GM23338 (cell line): ENCODE measurements around the gene TBX10. TPM values are rescaled to one million over a fixed set of nuclear protein-coding genes. Genes with fewer than 3 reads are reported as not detected.
A peak's percentile ranks its signal among the peaks of the same experiment; 100 is the strongest.
"Not testable (repeated sequence)": the region's sequence is repeated elsewhere in the genome, so short reads cannot be mapped to it uniquely, and the experiment has no call there.

ENCODE experiments used
- ATAC-seq: fragments of 200-7000 bp; cut with Tn5 transposase; 3 replicates; pipeline ENCODE4 v1.9.1; 2020
- DNase-seq: peaks from one replicate; pipeline ENCODE4 v3.0.0-alpha.2; 2015; ENCODE audit warnings: low spot score
- H2AFZ ChIP-seq: fragments of 200-600 bp; sonication (generic); 2 replicates; pipeline ENCODE4 v1.8.0; 2016; ENCODE audit warnings: antibody characterized with exemption, mild to moderate bottlenecking, moderate library complexity
- H3F3A ChIP-seq: fragments of 200-600 bp; sonication (generic); replicated peaks from 2 replicates; pipeline ENCODE4 v1.8.0; 2017; ENCODE audit warnings: antibody characterized with exemption, mixed run types, low read depth
- H3K27ac ChIP-seq: fragments of 200-600 bp; sonication (generic); 2 replicates; pipeline ENCODE4 v1.6.1; 2016; ENCODE audit warnings: low read depth
- H3K27me3 ChIP-seq: fragments of 200-600 bp; sonication (generic); 2 replicates; pipeline ENCODE4 v1.8.0; 2016; ENCODE audit warnings: mild to moderate bottlenecking, mixed run types, moderate library complexity; ENCODE audit not compliant: insufficient read depth
- H3K36me3 ChIP-seq: fragments of 200-600 bp; sonication (generic); 2 replicates; pipeline ENCODE4 v1.8.0; 2016; ENCODE audit warnings: mild to moderate bottlenecking; ENCODE audit not compliant: insufficient read depth
- H3K4me1 ChIP-seq: fragments of 200-600 bp; sonication (generic); 2 replicates; pipeline ENCODE4 v1.8.0; 2016; ENCODE audit warnings: mild to moderate bottlenecking, moderate library complexity; ENCODE audit not compliant: insufficient read depth
- H3K4me2 ChIP-seq: fragments of 200-600 bp; sonication (generic); 2 replicates; pipeline ENCODE4 v1.7.1; 2017; ENCODE audit warnings: mixed run types
- H3K4me3 ChIP-seq: fragments of 200-600 bp; sonication (generic); 2 replicates; pipeline ENCODE4 v1.6.1; 2016; ENCODE audit warnings: mixed run types
- H3K79me2 ChIP-seq: fragments of 200-600 bp; sonication (generic); replicated peaks from 2 replicates; pipeline ENCODE4 v1.8.0; 2017; ENCODE audit warnings: mild to moderate bottlenecking; ENCODE audit not compliant: insufficient read depth
- H3K9me2 ChIP-seq: fragments of 200-600 bp; sonication (generic); 2 replicates; pipeline ENCODE4 v1.8.0; 2017; ENCODE audit not compliant: insufficient read depth
- H4K20me1 ChIP-seq: fragments of 200-600 bp; sonication (generic); replicated peaks from 2 replicates; pipeline ENCODE4 v1.8.0; 2017; ENCODE audit warnings: mild to moderate bottlenecking; ENCODE audit not compliant: insufficient read depth
- H3K27ac Mint-ChIP-seq: 2 replicates; pipeline ENCODE4 v1.8.0; 2020; ENCODE audit warnings: inconsistent platforms, mild to moderate bottlenecking, moderate library complexity, mixed read lengths
- H3K27me3 Mint-ChIP-seq: 3 replicates; pipeline ENCODE4 v1.8.0; 2022; ENCODE audit warnings: low read depth, mild to moderate bottlenecking, moderate library complexity, mixed read lengths, inconsistent platforms; ENCODE audit not compliant: insufficient read depth, poor library complexity
- H3K36me3 Mint-ChIP-seq: 3 replicates; pipeline ENCODE4 v1.8.0; 2021; ENCODE audit warnings: low read depth, mild to moderate bottlenecking, inconsistent platforms, moderate library complexity, mixed read lengths
- H3K4me1 Mint-ChIP-seq: 3 replicates; pipeline ENCODE4 v1.8.0; 2020; ENCODE audit warnings: mild to moderate bottlenecking, inconsistent platforms, mixed read lengths
- H3K4me3 Mint-ChIP-seq: 3 replicates; pipeline ENCODE4 v1.8.0; 2021; ENCODE audit warnings: moderate library complexity, mild to moderate bottlenecking, inconsistent platforms, mixed read lengths
- H3K9me3 Mint-ChIP-seq: 3 replicates; pipeline ENCODE4 v1.8.0; 2020; ENCODE audit warnings: moderate library complexity, mild to moderate bottlenecking, inconsistent platforms, mixed read lengths
- CREB1 ChIP-seq: fragments of 250-450 bp; sonication (Bioruptor Pico); IDR thresholded peaks from 2 replicates; pipeline ENCODE4 v1.5.0; 2020; ENCODE audit warnings: low read depth, mild to moderate bottlenecking, moderate library complexity
- CTCF ChIP-seq, 2 experiments: fragments of 200-600 bp in 1 of 2; sonication (generic) in 1 of 2; conservative IDR thresholded peaks; 2 replicates each; pipeline versions ENCODE4 v1.5.1 to v1.6.1; 2016 to 2017; ENCODE audit warnings: antibody characterized with exemption in 2 of 2, low read depth in 2 of 2, mild to moderate bottlenecking in 2 of 2, moderate library complexity in 1 of 2
- ETS1 ChIP-seq: IDR thresholded peaks from 2 replicates; pipeline ENCODE4 v1.6.1; 2016; ENCODE audit warnings: antibody characterized with exemption
- EZH2 ChIP-seq: fragments of 200-600 bp; sonication (generic); IDR thresholded peaks from one replicate; pipeline ENCODE4 v1.8.0; 2017; ENCODE audit warnings: antibody characterized with exemption, mild to moderate bottlenecking, low read depth; ENCODE audit not compliant: unreplicated experiment
- EZH2phosphoT487 ChIP-seq: fragments of 200-600 bp; sonication (generic); IDR thresholded peaks from one replicate; pipeline ENCODE4 v1.8.1; 2018; ENCODE audit warnings: antibody characterized with exemption; ENCODE audit not compliant: unreplicated experiment
- JUNB ChIP-seq: IDR thresholded peaks from one replicate; pipeline ENCODE4 v1.6.1; 2016; ENCODE audit warnings: antibody characterized with exemption; ENCODE audit not compliant: unreplicated experiment
- NANOG ChIP-seq: IDR thresholded peaks from 2 replicates; pipeline ENCODE4 v1.6.1; 2016; ENCODE audit warnings: antibody characterized with exemption, borderline replicate concordance
- POLR2AphosphoS5 ChIP-seq: IDR thresholded peaks from 2 replicates; pipeline ENCODE4 v1.6.1; 2016; ENCODE audit warnings: antibody characterized with exemption, low read depth
- REST ChIP-seq: IDR thresholded peaks from one replicate; pipeline ENCODE4 v1.6.1; 2018; ENCODE audit warnings: antibody characterized with exemption; ENCODE audit not compliant: unreplicated experiment
- STAT1 ChIP-seq: IDR thresholded peaks from one replicate; pipeline ENCODE4 v1.6.1; 2016; ENCODE audit warnings: antibody characterized with exemption; ENCODE audit not compliant: unreplicated experiment
- ZNF114 ChIP-seq: fragments of 250-450 bp; sonication (Bioruptor Pico); IDR thresholded peaks from 2 replicates; pipeline ENCODE4 v1.5.0; 2020; ENCODE audit warnings: mild to moderate bottlenecking, moderate library complexity
- ZNF331 ChIP-seq: fragments of 250-450 bp; sonication (Bioruptor Pico); IDR thresholded peaks from 2 replicates; pipeline ENCODE4 v1.5.0; 2020; ENCODE audit warnings: low read depth, mild to moderate bottlenecking, moderate library complexity
- polyA plus RNA-seq: library from polyadenylated mRNA; unstranded; fragments of >200 nt; fragmentation: Nextera tagmentation; extraction: Ambion mirVana; gene quantifications from 2 replicates; pipeline ENCODE4 v1.2.1, GENCODE V29; 2016
- total RNA-seq: library from RNA; depleted of rRNA; stranded (reverse); fragments of >200 nt; shearing (Covaris generic); gene quantifications from 2 replicates; pipeline ENCODE4 v1.2.3, GENCODE V29; 2014

TBX10 gene
- total and polyA plus RNA-seq, 2 experiments from 2014 or later, result 0.10 TPM; not detected in 1

GRCh38 chr11:67682126-67683034 is 42.8 kb upstream of the TBX10 start:
- ATAC-seq, H3K27me3 Mint-ChIP-seq, H3K27ac Mint-ChIP-seq, H3K27me3 ChIP-seq, H2AFZ ChIP-seq, H3K4me2 ChIP-seq, H3K4me3 ChIP-seq, H3F3A ChIP-seq, H3K27ac ChIP-seq, H3K36me3 Mint-ChIP-seq, H4K20me1 ChIP-seq, H3K4me1 ChIP-seq, H3K9me2 ChIP-seq, DNase-seq, H3K9me3 Mint-ChIP-seq, H3K36me3 ChIP-seq, H3K4me3 Mint-ChIP-seq, H3K79me2 ChIP-seq: not testable (repeated sequence)
- H3K4me1 Mint-ChIP-seq, result peaks cover 22% of the 10 kb centered on the region; the same call in 2 of the 3 replicates

GRCh38 chr11:67680696-67681470 is 41.3 kb upstream of the TBX10 start:
- no peaks in the 10 kb centered on the region for H3K36me3 ChIP-seq
- no peak for DNase-seq
- H4K20me1 ChIP-seq, result no peaks in the 10 kb centered on the region
- H3K4me3 ChIP-seq, result no peak overlapping the region
- ATAC-seq, result no peak
- no peak overlapping the region for H3K27ac ChIP-seq
- no peak overlapping the region; the same call in 1 of the 2 replicates for H3K4me2 ChIP-seq
- H3K4me3 Mint-ChIP-seq, result no peak overlapping the region
- peaks cover 9% of the 10 kb centered on the region for H3K27me3 Mint-ChIP-seq
- 0 out of 2 replicates have a peak overlapping the region, but pooled peaks have one; percentile 74 for H2AFZ ChIP-seq
- H3K9me3 Mint-ChIP-seq, result no peaks in the 10 kb centered on the region; the same call in 2 of the 3 replicates
- no peak overlapping the region for H3K27ac Mint-ChIP-seq
- H3K4me1 Mint-ChIP-seq, result peaks cover 22% of the 10 kb centered on the region; the same call in 2 of the 3 replicates
- H3K4me1 ChIP-seq, result peaks cover 8% of the 10 kb centered on the region; the same call in 1 of the 2 replicates
- no peaks in the 10 kb centered on the region for H3K79me2 ChIP-seq
- no peaks in the 10 kb centered on the region for H3K36me3 Mint-ChIP-seq
- no peaks in the 10 kb centered on the region for H3F3A ChIP-seq
- H3K9me2 ChIP-seq, result no peaks in the 10 kb centered on the region
- no peaks in the 10 kb centered on the region for H3K27me3 ChIP-seq
- TF ChIP-seq ETS1 (no peak), JUNB (no peak), CTCF (conservative IDR thresholded peaks at IDR 0.05; ENCODE audit: low read depth in 2 of 2) (no peak), NANOG (no peak), REST (no peak), POLR2AphosphoS5 (no peak), EZH2phosphoT487 (no peak), EZH2 (no peak), CREB1 (CRISPR knock-in tag) (no peak), STAT1 (no peak), ZNF114 (no peak), ZNF331 (CRISPR knock-in tag) (no peak)
